ENCODE measurements around the gene NIT1.

DNA sequence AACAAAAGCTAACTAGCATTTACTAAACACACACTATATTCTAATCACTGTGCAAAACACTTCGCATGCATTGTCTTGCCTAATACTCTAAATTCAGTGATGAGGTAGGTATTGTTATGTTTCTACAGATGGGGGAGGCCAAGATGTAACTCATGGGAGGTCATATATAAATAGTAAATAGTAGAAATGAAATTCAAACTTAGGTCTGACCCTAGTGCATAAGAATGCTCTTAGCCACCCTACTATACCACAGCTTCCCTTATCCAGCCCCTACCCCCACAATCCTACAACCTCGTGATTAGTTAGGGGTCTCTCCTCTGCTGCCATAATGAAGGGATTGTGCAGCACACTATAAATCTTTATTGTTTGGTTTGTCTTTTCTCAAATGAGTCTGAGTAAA, 3.3 kb upstream of the NIT1 start:
- TF ChIP-seq, protein P1, sequence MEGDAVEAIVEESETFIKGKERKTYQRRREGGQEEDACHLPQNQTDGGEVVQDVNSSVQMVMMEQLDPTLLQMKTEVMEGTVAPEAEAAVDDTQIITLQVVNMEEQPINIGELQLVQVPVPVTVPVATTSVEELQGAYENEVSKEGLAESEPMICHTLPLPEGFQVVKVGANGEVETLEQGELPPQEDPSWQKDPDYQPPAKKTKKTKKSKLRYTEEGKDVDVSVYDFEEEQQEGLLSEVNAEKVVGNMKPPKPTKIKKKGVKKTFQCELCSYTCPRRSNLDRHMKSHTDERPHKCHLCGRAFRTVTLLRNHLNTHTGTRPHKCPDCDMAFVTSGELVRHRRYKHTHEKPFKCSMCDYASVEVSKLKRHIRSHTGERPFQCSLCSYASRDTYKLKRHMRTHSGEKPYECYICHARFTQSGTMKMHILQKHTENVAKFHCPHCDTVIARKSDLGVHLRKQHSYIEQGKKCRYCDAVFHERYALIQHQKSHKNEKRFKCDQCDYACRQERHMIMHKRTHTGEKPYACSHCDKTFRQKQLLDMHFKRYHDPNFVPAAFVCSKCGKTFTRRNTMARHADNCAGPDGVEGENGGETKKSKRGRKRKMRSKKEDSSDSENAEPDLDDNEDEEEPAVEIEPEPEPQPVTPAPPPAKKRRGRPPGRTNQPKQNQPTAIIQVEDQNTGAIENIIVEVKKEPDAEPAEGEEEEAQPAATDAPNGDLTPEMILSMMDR (IDR thresholded peaks at IDR 0.05) = no peak
- TF ChIP-seq EZH2 (IDR thresholded peaks at IDR 0.05; ENCODE audit: borderline replicate concordance, insufficient read depth, low read depth, low read length, poor library complexity, severe bottlenecking) = no peak
